GM18511 (cell line): ENCODE data around the gene CD200.

ENCODE experiments used
- ATAC-seq: cut with Tn5 transposase; IDR thresholded peaks from one replicate; pipeline ENCODE4 v1.9.1; 2021; ENCODE audit warnings: mild to moderate bottlenecking, moderate library complexity; ENCODE audit not compliant: unreplicated experiment

CD200 gene

GRCh38 chr3:112407888-112408702 is 75.1 kb downstream of the CD200 start:
- peak; percentile 45 for ATAC-seq

GRCh38 chr3:112409041-112409440 is 76.1 kb downstream of the CD200 start:
- no peak for ATAC-seq

DNA sequence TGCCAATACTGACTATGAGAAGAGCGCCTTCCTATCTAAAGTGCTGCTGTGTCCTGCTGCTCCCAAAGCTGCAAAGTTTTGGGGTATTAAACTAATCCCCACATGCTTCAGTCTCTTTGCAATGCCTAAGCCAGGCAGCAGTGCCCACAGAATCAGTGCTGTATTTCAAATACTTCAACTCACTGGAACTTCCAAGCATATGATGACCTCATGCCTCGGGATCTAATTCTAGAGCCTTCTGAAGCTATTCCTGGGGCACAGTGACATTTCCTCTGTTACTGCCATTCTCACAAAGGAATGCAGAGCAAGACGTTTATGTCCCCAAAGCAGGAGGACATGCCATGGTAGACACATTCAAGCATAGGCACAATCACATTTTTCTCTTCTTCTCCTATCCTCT is 78.5 kb downstream of the CD200 start:
- ATAC-seq, result no peak
